ENCODE data around the gene FAT1. TPM values are rescaled to one million over a fixed set of nuclear protein-coding genes. Genes with fewer than 3 reads are reported as not detected.

FAT1 gene
- total RNA-seq, 1 experiment from 2014 or later: 107 TPM

DNA sequence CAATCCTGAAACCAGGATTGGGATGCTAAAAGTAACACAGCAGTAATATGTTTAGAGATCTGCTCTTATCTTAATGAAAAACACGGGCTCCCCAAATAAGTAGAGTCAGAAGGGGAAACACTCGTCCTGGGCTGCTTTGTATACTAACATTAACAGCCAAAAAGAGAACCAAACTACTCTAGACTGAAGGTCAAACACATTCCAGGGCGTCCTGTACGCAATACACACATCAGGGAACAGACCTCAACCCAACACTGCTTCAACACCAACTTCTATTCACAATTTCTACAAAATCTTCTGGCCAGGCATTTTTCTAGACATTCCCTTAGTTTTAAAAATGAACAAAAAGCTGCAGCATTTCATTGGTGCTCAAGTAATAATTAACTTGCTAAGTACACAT, 21.4 kb downstream of the FAT1 start:
- no TSS peak for BruUV-seq (replicated peaks)
- Histone ChIP-seq H3K27ac (ENCODE audit: low read depth, low read length, poor library complexity, severe bottlenecking) (peak overlapping the region; percentile 7), H3K4me3 (ENCODE audit: low read depth, low read length, poor library complexity, severe bottlenecking) (no peak overlapping the region), H3K36me3 (ENCODE audit: insufficient read depth, low read length, poor library complexity, severe bottlenecking) (peaks cover 11% of the 10 kb centered on the region), H3K27me3 (replicated peaks; ENCODE audit: insufficient read depth, low read depth, low read length, poor library complexity) (no peaks in the 10 kb centered on the region), H3K4me1 (ENCODE audit: insufficient read depth, low read length, poor library complexity, severe bottlenecking) (peaks cover 49% of the 10 kb centered on the region), H3K9me3 (ENCODE audit: low read depth, low read length, poor library complexity, severe bottlenecking) (no peaks in the 10 kb centered on the region)
- intact Hi-C loops (cut with micrococcal nuclease; ENCODE audit: unreplicated experiment): no loop called here
- no peak for DNase-seq (ENCODE audit: low spot score)
- ChIA-PET POLR2A (ENCODE audit: low non-redundant PET) (no interaction called here), CTCF (no interaction called here)
- no peak for TF ChIP-seq EZH2 (IDR thresholded peaks at IDR 0.05; ENCODE audit: borderline replicate concordance, low read depth, low read length, poor library complexity, severe bottlenecking)
- TF ChIP-seq, protein P1, sequence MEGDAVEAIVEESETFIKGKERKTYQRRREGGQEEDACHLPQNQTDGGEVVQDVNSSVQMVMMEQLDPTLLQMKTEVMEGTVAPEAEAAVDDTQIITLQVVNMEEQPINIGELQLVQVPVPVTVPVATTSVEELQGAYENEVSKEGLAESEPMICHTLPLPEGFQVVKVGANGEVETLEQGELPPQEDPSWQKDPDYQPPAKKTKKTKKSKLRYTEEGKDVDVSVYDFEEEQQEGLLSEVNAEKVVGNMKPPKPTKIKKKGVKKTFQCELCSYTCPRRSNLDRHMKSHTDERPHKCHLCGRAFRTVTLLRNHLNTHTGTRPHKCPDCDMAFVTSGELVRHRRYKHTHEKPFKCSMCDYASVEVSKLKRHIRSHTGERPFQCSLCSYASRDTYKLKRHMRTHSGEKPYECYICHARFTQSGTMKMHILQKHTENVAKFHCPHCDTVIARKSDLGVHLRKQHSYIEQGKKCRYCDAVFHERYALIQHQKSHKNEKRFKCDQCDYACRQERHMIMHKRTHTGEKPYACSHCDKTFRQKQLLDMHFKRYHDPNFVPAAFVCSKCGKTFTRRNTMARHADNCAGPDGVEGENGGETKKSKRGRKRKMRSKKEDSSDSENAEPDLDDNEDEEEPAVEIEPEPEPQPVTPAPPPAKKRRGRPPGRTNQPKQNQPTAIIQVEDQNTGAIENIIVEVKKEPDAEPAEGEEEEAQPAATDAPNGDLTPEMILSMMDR (conservative IDR thresholded peaks at IDR 0.05; ENCODE audit: low read depth, low read length): no peak

DNA sequence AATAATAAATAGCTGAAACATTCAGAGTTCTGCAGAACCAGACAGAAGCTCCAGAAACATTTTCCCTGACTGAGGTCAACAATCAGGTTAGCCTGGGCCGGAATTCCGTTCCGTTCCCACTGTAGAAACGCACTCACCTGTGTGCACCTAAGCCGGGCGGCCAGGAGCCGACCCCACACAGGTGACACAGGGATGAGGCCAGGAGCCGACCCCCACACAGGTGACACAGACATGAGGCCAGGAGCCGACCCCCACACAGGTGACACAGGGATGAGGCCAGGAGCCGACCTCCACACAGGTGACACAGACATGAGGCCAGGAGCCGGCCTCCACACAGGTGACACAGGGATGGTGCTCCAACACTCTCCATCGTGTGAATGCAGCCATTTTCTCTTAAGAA, 21.9 kb downstream of the FAT1 start:
- CTCF ChIA-PET: no interaction called here
- DNase-seq (ENCODE audit: low spot score): no peak
- Histone ChIP-seq H3K9me3 (ENCODE audit: low read depth, low read length, poor library complexity, severe bottlenecking) (no peaks in the 10 kb centered on the region), H3K4me1 (ENCODE audit: insufficient read depth, low read length, poor library complexity, severe bottlenecking) (peaks cover 49% of the 10 kb centered on the region), H3K4me3 (ENCODE audit: low read depth, low read length, poor library complexity, severe bottlenecking) (no peak overlapping the region), H3K36me3 (ENCODE audit: insufficient read depth, low read length, poor library complexity, severe bottlenecking) (peaks cover 8% of the 10 kb centered on the region), H3K27me3 (replicated peaks; ENCODE audit: insufficient read depth, low read depth, low read length, poor library complexity) (no peaks in the 10 kb centered on the region), H3K27ac (ENCODE audit: low read depth, low read length, poor library complexity, severe bottlenecking) (peak overlapping the region; percentile 65)
- no TSS peak for BruUV-seq (replicated peaks)
- intact Hi-C loops (cut with micrococcal nuclease; ENCODE audit: unreplicated experiment): no loop called here
- POLR2A ChIA-PET (ENCODE audit: low non-redundant PET): no interaction called here
- no peak for TF ChIP-seq EZH2 (IDR thresholded peaks at IDR 0.05; ENCODE audit: borderline replicate concordance, low read depth, low read length, poor library complexity, severe bottlenecking)

DNA sequence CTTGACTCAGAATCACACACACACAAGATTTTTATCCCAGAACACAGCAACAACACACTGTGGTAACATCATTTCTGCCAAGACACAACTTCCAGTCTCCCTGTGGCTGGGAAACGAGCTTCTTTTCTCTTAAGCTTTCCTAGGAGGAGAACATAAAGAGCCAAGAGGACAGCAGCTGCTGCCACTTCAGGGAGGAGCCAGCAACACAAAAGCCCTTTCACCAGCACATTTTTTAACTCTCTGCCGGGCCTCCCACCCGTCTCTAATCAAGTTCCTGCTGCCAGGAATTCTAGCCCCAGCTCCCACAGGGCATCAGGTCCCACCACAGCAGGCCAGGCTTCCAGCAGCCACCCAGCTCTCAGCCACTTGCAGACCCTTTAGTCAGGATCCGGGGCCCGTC, 22.4 kb downstream of the FAT1 start:
- Histone ChIP-seq H3K9me3 (ENCODE audit: low read depth, low read length, poor library complexity, severe bottlenecking) (no peaks in the 10 kb centered on the region), H3K4me3 (ENCODE audit: low read depth, low read length, poor library complexity, severe bottlenecking) (no peak overlapping the region), H3K36me3 (ENCODE audit: insufficient read depth, low read length, poor library complexity, severe bottlenecking) (peaks cover 7% of the 10 kb centered on the region), H3K27me3 (replicated peaks; ENCODE audit: insufficient read depth, low read depth, low read length, poor library complexity) (no peaks in the 10 kb centered on the region), H3K4me1 (ENCODE audit: insufficient read depth, low read length, poor library complexity, severe bottlenecking) (peaks cover 50% of the 10 kb centered on the region), H3K27ac (ENCODE audit: low read depth, low read length, poor library complexity, severe bottlenecking) (peak overlapping the region; percentile 65)
- TF ChIP-seq, protein P1 (conservative IDR thresholded peaks at IDR 0.05; ENCODE audit: low read depth, low read length): no peak
- TF ChIP-seq EZH2 (IDR thresholded peaks at IDR 0.05; ENCODE audit: borderline replicate concordance, low read depth, low read length, poor library complexity, severe bottlenecking): no peak
- ChIA-PET CTCF (no interaction called here), POLR2A (ENCODE audit: low non-redundant PET) (no interaction called here)
- no TSS peak for BruUV-seq (replicated peaks)
- intact Hi-C loops (cut with micrococcal nuclease; ENCODE audit: unreplicated experiment): no loop called here
- DNase-seq (ENCODE audit: low spot score): peak; percentile 68

DNA sequence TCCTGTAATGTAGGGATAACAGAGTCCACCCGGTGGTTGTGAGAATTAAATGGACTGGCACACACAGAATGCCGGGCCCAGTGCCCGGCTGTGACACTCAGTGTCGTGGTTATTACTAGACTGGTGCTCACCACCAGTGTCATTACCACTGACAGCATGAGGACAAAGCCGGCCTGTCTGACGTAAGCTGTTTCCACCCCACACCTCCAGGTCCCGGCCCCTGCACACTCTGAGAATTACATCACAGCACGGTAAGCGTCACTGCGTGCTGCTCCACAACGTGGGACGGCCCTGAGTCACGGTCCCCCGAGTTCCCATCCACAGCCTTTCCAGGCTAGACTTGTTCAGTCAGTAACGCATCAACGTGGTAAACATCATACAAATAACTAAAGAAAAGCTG, 22.9 kb downstream of the FAT1 start:
- peaks cover 55% of the 10 kb centered on the region for H3K4me1 ChIP-seq (ENCODE audit: insufficient read depth, low read length, poor library complexity, severe bottlenecking)
- BruUV-seq (replicated peaks): no TSS peak
- H3K9me3 ChIP-seq (ENCODE audit: low read depth, low read length, poor library complexity, severe bottlenecking): no peaks in the 10 kb centered on the region
- intact Hi-C loops (cut with micrococcal nuclease; ENCODE audit: unreplicated experiment): no loop called here
- DNase-seq (ENCODE audit: low spot score): no peak
- H3K27ac ChIP-seq (ENCODE audit: low read depth, low read length, poor library complexity, severe bottlenecking): peak overlapping the region; percentile 65
- POLR2A ChIA-PET (ENCODE audit: low non-redundant PET): no interaction called here
- TF ChIP-seq EZH2 (IDR thresholded peaks at IDR 0.05; ENCODE audit: borderline replicate concordance, low read depth, low read length, poor library complexity, severe bottlenecking): no peak
- TF ChIP-seq, protein P1 (conservative IDR thresholded peaks at IDR 0.05; ENCODE audit: low read depth, low read length): no peak
- no peaks in the 10 kb centered on the region for H3K27me3 ChIP-seq (replicated peaks; ENCODE audit: insufficient read depth, low read depth, low read length, poor library complexity)
- peaks cover 3% of the 10 kb centered on the region for H3K36me3 ChIP-seq (ENCODE audit: insufficient read depth, low read length, poor library complexity, severe bottlenecking)
- CTCF ChIA-PET: no interaction called here
- H3K4me3 ChIP-seq (ENCODE audit: low read depth, low read length, poor library complexity, severe bottlenecking): no peak overlapping the region

All from A673 (cell line).